ENCODE data around the gene CD300LG.

The CD300LG gene

GRCh38 chr17:43873815-43874214 lies 26.8 kb downstream of the CD300LG start:
- no peaks in the 10 kb centered on the region for H3K36me3 Mint-ChIP-seq
- H3K9me3 Mint-ChIP-seq, result no peaks in the 10 kb centered on the region
- H3K27me3 Mint-ChIP-seq, result peaks cover 23% of the 10 kb centered on the region
- no peak for ATAC-seq (ENCODE audit: low read depth)
- no peaks in the 10 kb centered on the region for H3K4me1 Mint-ChIP-seq
- no peak overlapping the region for H3K4me3 Mint-ChIP-seq
- no peak overlapping the region for H3K27ac Mint-ChIP-seq
- no peak for DNase-seq (ENCODE audit: low spot score in 2 of 2)

GRCh38 chr17:43874293-43874692 lies 27.3 kb downstream of the CD300LG start:
- Mint-ChIP-seq H3K9me3 (no peaks in the 10 kb centered on the region), H3K4me1 (no peaks in the 10 kb centered on the region), H3K36me3 (no peaks in the 10 kb centered on the region), H3K4me3 (no peak overlapping the region), H3K27me3 (peaks cover 25% of the 10 kb centered on the region), H3K27ac (no peak overlapping the region)
- ATAC-seq (ENCODE audit: low read depth) (no peak), DNase-seq (ENCODE audit: low spot score in 2 of 2) (no peak)

GRCh38 chr17:43875476-43876147 lies 28.6 kb downstream of the CD300LG start:
- Mint-ChIP-seq H3K4me3 (no peak overlapping the region), H3K36me3 (no peaks in the 10 kb centered on the region), H3K9me3 (no peaks in the 10 kb centered on the region), H3K4me1 (no peaks in the 10 kb centered on the region), H3K27ac (no peak overlapping the region), H3K27me3 (peaks cover 27% of the 10 kb centered on the region)
- DNase-seq (ENCODE audit: low spot score in 2 of 2) (no peak), ATAC-seq (ENCODE audit: low read depth) (no peak)

- H3K27me3 Mint-ChIP-seq, result peaks cover 27% of the 10 kb centered on the region
- DNase-seq (ENCODE audit: low spot score in 2 of 2), result no peak
- no peak overlapping the region for H3K4me3 Mint-ChIP-seq
- no peak for ATAC-seq (ENCODE audit: low read depth)
- no peak overlapping the region for H3K27ac Mint-ChIP-seq
- no peaks in the 10 kb centered on the region for H3K4me1 Mint-ChIP-seq
- H3K36me3 Mint-ChIP-seq, result no peaks in the 10 kb centered on the region
- no peaks in the 10 kb centered on the region for H3K9me3 Mint-ChIP-seq
Measured at GRCh38 chr17:43877031-43877430, 30.1 kb downstream of the CD300LG start.

- no peak for DNase-seq (ENCODE audit: low spot score in 2 of 2)
- no peak for ATAC-seq (ENCODE audit: low read depth)
- H3K27me3 Mint-ChIP-seq, result peaks cover 24% of the 10 kb centered on the region
- H3K9me3 Mint-ChIP-seq, result no peaks in the 10 kb centered on the region
- no peaks in the 10 kb centered on the region for H3K4me1 Mint-ChIP-seq
- H3K27ac Mint-ChIP-seq, result no peak overlapping the region
- no peak overlapping the region for H3K4me3 Mint-ChIP-seq
- no peaks in the 10 kb centered on the region for H3K36me3 Mint-ChIP-seq
Measured at GRCh38 chr17:43877451-43878155, 30.6 kb downstream of the CD300LG start.

- Mint-ChIP-seq H3K4me3 (no peak overlapping the region), H3K9me3 (no peaks in the 10 kb centered on the region), H3K4me1 (no peaks in the 10 kb centered on the region), H3K27ac (no peak overlapping the region), H3K36me3 (no peaks in the 10 kb centered on the region), H3K27me3 (peaks cover 27% of the 10 kb centered on the region)
- DNase-seq (ENCODE audit: low spot score in 2 of 2) (peak; percentile 63 to 81), ATAC-seq (ENCODE audit: low read depth) (peak; percentile 89)
Measured at GRCh38 chr17:43878260-43879175, 31.5 kb downstream of the CD300LG start.

- no peaks in the 10 kb centered on the region for H3K4me1 Mint-ChIP-seq
- H3K36me3 Mint-ChIP-seq, result no peaks in the 10 kb centered on the region
- H3K4me3 Mint-ChIP-seq, result no peak overlapping the region
- ATAC-seq (ENCODE audit: low read depth), result no peak
- H3K27me3 Mint-ChIP-seq, result peaks cover 20% of the 10 kb centered on the region
- no peaks in the 10 kb centered on the region for H3K9me3 Mint-ChIP-seq
- DNase-seq (ENCODE audit: low spot score in 2 of 2), result no peak
- H3K27ac Mint-ChIP-seq, result no peak overlapping the region
Measured at GRCh38 chr17:43879723-43880419, 32.9 kb downstream of the CD300LG start.

GRCh38 chr17:43880420-43880991 lies 33.5 kb downstream of the CD300LG start:
- ATAC-seq (ENCODE audit: low read depth) (peak; percentile 44), DNase-seq (ENCODE audit: low spot score in 2 of 2) (peak in 1 of 2 donors; percentile 39)
- no peak overlapping the region for H3K27ac Mint-ChIP-seq
- no peaks in the 10 kb centered on the region for H3K9me3 Mint-ChIP-seq
- H3K4me3 Mint-ChIP-seq, result no peak overlapping the region
- no peaks in the 10 kb centered on the region for H3K36me3 Mint-ChIP-seq
- no peaks in the 10 kb centered on the region for H3K4me1 Mint-ChIP-seq
- H3K27me3 Mint-ChIP-seq, result peaks cover 18% of the 10 kb centered on the region

GRCh38 chr17:43881181-43881580 lies 34.2 kb downstream of the CD300LG start:
- no peaks in the 10 kb centered on the region for H3K36me3 Mint-ChIP-seq
- H3K4me1 Mint-ChIP-seq, result no peaks in the 10 kb centered on the region
- H3K27me3 Mint-ChIP-seq, result peaks cover 18% of the 10 kb centered on the region
- no peaks in the 10 kb centered on the region for H3K9me3 Mint-ChIP-seq
- ATAC-seq (ENCODE audit: low read depth) (no peak), DNase-seq (ENCODE audit: low spot score in 2 of 2) (no peak)
- H3K4me3 Mint-ChIP-seq, result no peak overlapping the region
- no peak overlapping the region for H3K27ac Mint-ChIP-seq

GRCh38 chr17:43881758-43882505 lies 35.0 kb downstream of the CD300LG start:
- H3K4me3 Mint-ChIP-seq, result no peak overlapping the region
- H3K27ac Mint-ChIP-seq, result no peak overlapping the region
- no peaks in the 10 kb centered on the region for H3K4me1 Mint-ChIP-seq
- ATAC-seq (ENCODE audit: low read depth) (no peak), DNase-seq (ENCODE audit: low spot score in 2 of 2) (no peak)
- no peaks in the 10 kb centered on the region for H3K36me3 Mint-ChIP-seq
- H3K27me3 Mint-ChIP-seq, result peaks cover 18% of the 10 kb centered on the region
- no peaks in the 10 kb centered on the region for H3K9me3 Mint-ChIP-seq

- H3K27ac Mint-ChIP-seq, result no peak overlapping the region
- no peaks in the 10 kb centered on the region for H3K9me3 Mint-ChIP-seq
- ATAC-seq (ENCODE audit: low read depth) (no peak), DNase-seq (ENCODE audit: low spot score in 2 of 2) (no peak)
- peaks cover 18% of the 10 kb centered on the region for H3K27me3 Mint-ChIP-seq
- no peaks in the 10 kb centered on the region for H3K36me3 Mint-ChIP-seq
- no peak overlapping the region for H3K4me3 Mint-ChIP-seq
- H3K4me1 Mint-ChIP-seq, result no peaks in the 10 kb centered on the region
Measured at GRCh38 chr17:43882761-43883415, 35.9 kb downstream of the CD300LG start.

GRCh38 chr17:43888548-43888947 lies 41.6 kb downstream of the CD300LG start:
- Mint-ChIP-seq H3K4me1 (no peaks in the 10 kb centered on the region), H3K36me3 (no peaks in the 10 kb centered on the region), H3K9me3 (no peaks in the 10 kb centered on the region), H3K4me3 (no peak overlapping the region), H3K27me3 (peaks cover 9% of the 10 kb centered on the region), H3K27ac (no peak overlapping the region)
- no peak for DNase-seq (ENCODE audit: low spot score in 2 of 2)
- no peak for ATAC-seq (ENCODE audit: low read depth)
